CD14-positive monocyte (primary cell): ENCODE results near the gene IL5RA. TPM values are rescaled to one million over a fixed set of nuclear protein-coding genes. Genes with fewer than 3 reads are reported as not detected.

Experiments used
- DNase-seq, 3 donors: peaks; one replicate each; pipeline ENCODE4 v3.0.0-alpha.2; 2011 to 2022
- H2AFZ ChIP-seq: 2 replicates; pipeline ENCODE4 v1.6.0; 2012; ENCODE audit warnings: mild to moderate bottlenecking, low read depth, low read length, inconsistent platforms; ENCODE audit not compliant: insufficient read depth, poor library complexity, severe bottlenecking
- H3K27ac ChIP-seq, 2 donors: 1 replicate in 1 of 2; 2 replicates in 1 of 2; pipeline ENCODE4 v1.5.1; 2012 to 2013; ENCODE audit warnings: low read length in 2 of 2, control low read depth in 1 of 2, inconsistent platforms in 1 of 2, low read depth in 1 of 2, mild to moderate bottlenecking in 1 of 2
- H3K27me3 ChIP-seq, 2 donors: one replicate each; pipeline versions ENCODE4 v1.6.0 to v1.6.1; 2011 to 2013; ENCODE audit warnings: low read length in 2 of 2; ENCODE audit not compliant: control insufficient read depth in 2 of 2, insufficient read depth in 2 of 2
- H3K36me3 ChIP-seq, 2 donors: replicated peaks in 1 of 2; 1 replicate in 1 of 2; 2 replicates in 1 of 2; pipeline versions ENCODE4 v1.5.1 to v1.6.1; 2012 to 2013; ENCODE audit warnings: low read length in 2 of 2, control low read depth in 1 of 2, inconsistent platforms in 1 of 2, mild to moderate bottlenecking in 1 of 2; ENCODE audit not compliant: insufficient read depth in 2 of 2, control insufficient read depth in 1 of 2
- H3K4me1 ChIP-seq, 2 donors: 1 replicate in 1 of 2; 2 replicates in 1 of 2; pipeline versions ENCODE4 v1.5.1 to v1.6.1; 2012 to 2013; ENCODE audit warnings: low read length in 2 of 2, control low read depth in 1 of 2, inconsistent platforms in 1 of 2, mild to moderate bottlenecking in 1 of 2, moderate library complexity in 1 of 2; ENCODE audit not compliant: insufficient read depth in 2 of 2, control insufficient read depth in 1 of 2
- H3K4me2 ChIP-seq: replicated peaks from 2 replicates; pipeline ENCODE3; 2012; ENCODE audit warnings: low read length, moderate library complexity, mild to moderate bottlenecking; ENCODE audit not compliant: poor library complexity, severe bottlenecking; ENCODE audit errors: extremely low read depth
- H3K4me3 ChIP-seq, 3 experiments: fragments of 200-600 bp in 1 of 3; sonication (generic) in 1 of 3; replicated peaks in 1 of 3; 1 replicate in 2 of 3; 2 replicates in 1 of 3; pipeline ENCODE4 v1.5.1; 2011 to 2013; ENCODE audit warnings: low read length in 3 of 3, mild to moderate bottlenecking in 3 of 3, control low read depth in 2 of 3, low read depth in 2 of 3, inconsistent platforms in 1 of 3, moderate library complexity in 1 of 3
- H3K79me2 ChIP-seq: 2 replicates; pipeline ENCODE4 v1.6.0; 2012; ENCODE audit warnings: mild to moderate bottlenecking, control low read depth, inconsistent platforms, low read length, moderate library complexity; ENCODE audit not compliant: insufficient read depth
- H3K9ac ChIP-seq: 2 replicates; pipeline ENCODE4 v1.6.0; 2017; ENCODE audit warnings: low read length, mild to moderate bottlenecking; ENCODE audit not compliant: insufficient read depth, poor library complexity, severe bottlenecking
- H3K9me3 ChIP-seq, 2 donors: replicated peaks in 1 of 2; 1 replicate in 1 of 2; 2 replicates in 1 of 2; pipeline versions ENCODE4 v1.5.1 to v1.6.1; 2012 to 2013; ENCODE audit warnings: low read length in 2 of 2, control low read depth in 1 of 2; ENCODE audit not compliant: control insufficient read depth in 1 of 2, insufficient read depth in 1 of 2
- H4K20me1 ChIP-seq: 2 replicates; pipeline ENCODE4 v1.6.0; 2012; ENCODE audit warnings: mild to moderate bottlenecking, low read length, control low read depth, moderate library complexity; ENCODE audit not compliant: insufficient read depth
- H3K27ac Mint-ChIP-seq, 7 donors: one replicate each; pipeline ENCODE4 v1.8.0; 2020; ENCODE audit warnings: mild to moderate bottlenecking in 7 of 7, mixed read lengths in 7 of 7, moderate library complexity in 6 of 7, inconsistent platforms in 2 of 7
- H3K27me3 Mint-ChIP-seq, 3 donors: one replicate each; pipeline ENCODE4 v1.8.0; 2021 to 2022; ENCODE audit warnings: low read depth in 3 of 3, mild to moderate bottlenecking in 3 of 3, mixed read lengths in 3 of 3, moderate library complexity in 3 of 3, inconsistent platforms in 1 of 3
- H3K36me3 Mint-ChIP-seq, 2 donors: one replicate each; pipeline ENCODE4 v1.8.0; 2020; ENCODE audit warnings: mixed read lengths in 2 of 2, inconsistent platforms in 1 of 2, mild to moderate bottlenecking in 1 of 2
- H3K4me1 Mint-ChIP-seq: one replicate; pipeline ENCODE4 v1.8.0; 2020; ENCODE audit warnings: mild to moderate bottlenecking, mixed read lengths
- H3K4me3 Mint-ChIP-seq, 2 donors: one replicate each; pipeline ENCODE4 v1.8.0; 2020; ENCODE audit warnings: mild to moderate bottlenecking in 2 of 2, mixed read lengths in 2 of 2, moderate library complexity in 1 of 2
- H3K9me3 Mint-ChIP-seq, 7 donors: one replicate each; pipeline ENCODE4 v1.8.0; 2020 to 2022; ENCODE audit warnings: mixed read lengths in 7 of 7, mild to moderate bottlenecking in 6 of 7, moderate library complexity in 6 of 7, inconsistent platforms in 2 of 7
- CTCF ChIP-seq: fragments of 200-600 bp; IDR thresholded peaks from one replicate; pipeline ENCODE4 v1.8.0; 2022; ENCODE audit warnings: antibody characterized with exemption, mild to moderate bottlenecking
- WGBS: methylation state at CpG from one replicate; pipeline ENCODE4 v1.1.5; 2013; ENCODE audit warnings: missing lambda C conversion rate; ENCODE audit not compliant: insufficient coverage; 5-methylcytosine and 5-hydroxymethylcytosine counted together
- intact Hi-C, 2 donors: fragments of 100-400 bp; cut with micrococcal nuclease; formaldehyde crosslinking; loops; one replicate each; pipeline versions ENCODE4 v1.15.0 to v1.15.1; 2023
- polyA plus RNA-seq, 3 donors: library from polyadenylated mRNA; depleted of rRNA in 1 of 3; unstranded in 2 of 3; stranded (reverse) in 1 of 3; fragments of 300-500 nt in 2 of 3; fragments of >200 nt in 1 of 3; fragmentation: Illumina TruSeq in 2 of 3; gene quantifications; 1 replicate in 2 of 3; 2 replicates in 1 of 3; pipeline ENCODE4 v1.2.3, GENCODE V29; 2012 to 2021

The IL5RA gene
- polyA plus RNA-seq, 3 donors, result not detected

- no peak overlapping the region for H3K4me3 ChIP-seq
- TF ChIP-seq CTCF, result no peak
- peaks cover 0 to 7% (median 5%) of the 10 kb centered on the region in 3 donors for H3K27me3 Mint-ChIP-seq
- no peak overlapping the region for H3K4me2 ChIP-seq
- no peak overlapping the region for H2AFZ ChIP-seq
- no peaks in the 10 kb centered on the region for H3K36me3 Mint-ChIP-seq
- H3K9me3 ChIP-seq, result no peaks in the 10 kb centered on the region
- no peaks in the 10 kb centered on the region for H3K4me1 Mint-ChIP-seq
- no peaks in the 10 kb centered on the region for H3K79me2 ChIP-seq
- peaks cover 0 to 3% (median 0%) of the 10 kb centered on the region in 7 donors for H3K9me3 Mint-ChIP-seq
- no peaks in the 10 kb centered on the region for H3K27me3 ChIP-seq
- H4K20me1 ChIP-seq, result no peaks in the 10 kb centered on the region
- H3K4me1 ChIP-seq, result no peaks in the 10 kb centered on the region
- H3K27ac ChIP-seq, result no peak overlapping the region
- no peak overlapping the region for H3K27ac Mint-ChIP-seq
- no peak overlapping the region for H3K4me3 Mint-ChIP-seq
- 100% methylated on average over 1 of the region's 3 CpGs for WGBS
- H3K9ac ChIP-seq, result no peak overlapping the region
- no peaks in the 10 kb centered on the region for H3K36me3 ChIP-seq
- no peak for DNase-seq
- intact Hi-C loops, result no loop called here
Observed at GRCh38 chr3:3105246-3105645, 4.9 kb downstream of the IL5RA start.

GRCh38 chr3:3102751-3103150 is 7.4 kb downstream of the IL5RA start:
- H3K27me3 Mint-ChIP-seq, result peaks cover 0 to 9% (median 5%) of the 10 kb centered on the region in 3 donors
- H3K4me2 ChIP-seq, result no peak overlapping the region
- no peak overlapping the region for H3K27ac ChIP-seq
- no peak for TF ChIP-seq CTCF
- no peak overlapping the region for H3K4me3 ChIP-seq
- intact Hi-C loops, result no loop called here
- no peaks in the 10 kb centered on the region for H3K4me1 ChIP-seq
- H3K9me3 ChIP-seq, result no peaks in the 10 kb centered on the region
- peaks cover 0 to 4% (median 0%) of the 10 kb centered on the region in 7 donors for H3K9me3 Mint-ChIP-seq
- no peaks in the 10 kb centered on the region for H3K27me3 ChIP-seq
- no peak overlapping the region for H3K4me3 Mint-ChIP-seq
- no peaks in the 10 kb centered on the region for H3K79me2 ChIP-seq
- WGBS, result 83% methylated on average over 6 of the region's 6 CpGs
- no peaks in the 10 kb centered on the region for H3K36me3 ChIP-seq
- no peak overlapping the region for H3K27ac Mint-ChIP-seq
- no peak for DNase-seq
- no peaks in the 10 kb centered on the region for H3K36me3 Mint-ChIP-seq
- H3K9ac ChIP-seq, result no peak overlapping the region
- no peaks in the 10 kb centered on the region for H3K4me1 Mint-ChIP-seq
- H2AFZ ChIP-seq, result no peak overlapping the region
- no peaks in the 10 kb centered on the region for H4K20me1 ChIP-seq
